Psoas muscle (tissue), 8 donors: Measurements from ENCODE around the gene KIF1A. TPM values are rescaled to one million over a fixed set of nuclear protein-coding genes. Genes with fewer than 3 reads are reported as not detected.
A peak's percentile ranks its signal among the peaks of the same experiment; 100 is the strongest.

Source experiments
- ATAC-seq, 4 donors: fragments of 200-7000 bp; cut with Tn5 transposase; one replicate each; pipeline ENCODE4 v1.9.1; 2020; ENCODE audit warnings: moderate library complexity in 3 of 4, mild to moderate bottlenecking in 2 of 4
- DNase-seq, 2 donors: peaks; one replicate each; pipeline ENCODE4 v3.0.0-alpha.2; 2020
- H3K27ac ChIP-seq: fragments of 200-600 bp; one replicate; pipeline ENCODE4 v1.8.0; 2022
- H3K27me3 ChIP-seq, 3 donors: fragments of 200-600 bp in 1 of 3; one replicate each; pipeline versions ENCODE4 v1.6.1 to v1.8.0; 2013 to 2022; ENCODE audit warnings: low read length in 2 of 3, mild to moderate bottlenecking in 2 of 3, moderate library complexity in 1 of 3; ENCODE audit not compliant: insufficient read depth in 3 of 3
- H3K36me3 ChIP-seq, 2 donors: fragments of 200-600 bp in 1 of 2; one replicate each; pipeline versions ENCODE4 v1.6.1 to v1.8.0; 2013 to 2022; ENCODE audit warnings: low read depth in 1 of 2, mild to moderate bottlenecking in 1 of 2, moderate library complexity in 1 of 2; ENCODE audit not compliant: insufficient read depth in 1 of 2
- H3K4me1 ChIP-seq: fragments of 200-600 bp; one replicate; pipeline ENCODE4 v1.8.0; 2022
- H3K4me3 ChIP-seq: fragments of 200-600 bp; one replicate; pipeline ENCODE4 v1.8.0; 2022; ENCODE audit warnings: mild to moderate bottlenecking
- H3K9me3 ChIP-seq: fragments of 200-600 bp; one replicate; pipeline ENCODE4 v1.8.0; 2022
- WGBS, 3 donors: extraction: QIAGEN DNeasy Blood & Tissue Kit; methylation state at CpG; one replicate each; pipeline versions ENCODE4 v1.1.6 to v1.1.7; 2013; 5-methylcytosine and 5-hydroxymethylcytosine counted together
- intact Hi-C, 2 donors: fragments of 100-400 bp; cut with DNase I; formaldehyde crosslinking; loops; one replicate each; pipeline versions ENCODE4 v1.11.0 to v1.14.2; 2022
- polyA plus RNA-seq, 3 donors: library from polyadenylated mRNA; stranded (reverse); fragments of 200-250 nt; gene quantifications; one replicate each; pipeline ENCODE4 v1.2.3, GENCODE V29; 2013
- total RNA-seq, 4 donors: library from RNA; stranded (reverse); fragmentation: NEBNext Ultra II Directional in 2 of 4; extraction: Animal tissue kit (Norgen Biotek cat#: 25700) in 2 of 4; gene quantifications; one replicate each; pipeline versions ENCODE4 v1.2.1 to v1.2.4, GENCODE V29; 2021 to 2023
- TF ChIP-seq, protein P1 (sequence below): fragments of 200-600 bp; IDR thresholded peaks from one replicate; pipeline ENCODE4 v1.8.0; 2022; ENCODE audit warnings: antibody characterized with exemption
- donor health status: healthy with polysubstance abuse.
- donor health status: DM: no; HTN: no; CAD: no; lungs with moderate emphysema.
- donor health status: Bipolar disorder and iron deficiency.
- donor health status: healthy.
- donor health status: DM: yes; HTN: yes; CAD: no.
- donor health status: DM: no; HTN: no; CAD: no.
- donor health status: DM: no; HTN: no; CAD: no.
- donor health status: DM: yes; HTN: yes; CAD: no.

The KIF1A gene
- total and polyA plus RNA-seq, 7 donors: 0.01 to 1.2 (median 0.12) TPM; not detected in 2

DNA sequence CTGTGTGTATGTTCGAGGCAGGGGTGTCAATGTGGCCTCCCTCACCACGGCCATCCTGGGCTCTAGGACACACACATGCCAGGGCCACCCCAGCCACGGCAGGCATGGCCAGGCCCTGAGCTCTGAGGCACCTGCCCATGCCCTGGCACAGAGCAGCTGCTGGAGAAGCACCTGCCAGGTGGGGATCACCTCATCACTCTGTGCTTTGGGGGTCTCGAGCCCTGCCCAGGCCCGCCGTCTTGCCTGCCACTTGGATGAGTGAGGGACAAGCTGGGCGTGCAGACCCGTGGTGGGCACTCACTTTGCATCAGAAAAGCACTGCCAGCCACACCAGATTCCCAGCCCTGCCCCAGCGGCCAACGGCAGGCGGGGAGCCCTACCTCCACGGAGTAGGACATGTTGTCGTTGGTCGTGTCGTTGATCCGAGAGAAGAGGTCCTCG, 33.1 kb downstream of the KIF1A start:
- peaks cover 0 to 39% (median 2%) of the 10 kb centered on the region in 3 donors for H3K27me3 ChIP-seq
- 80 to 84% (median 80%) methylated on average over 13 to 17 of the region's 17 CpGs for WGBS, 3 donors
- no peak overlapping the region for H3K4me3 ChIP-seq
- DNase-seq: peak; percentile 4 to 35
- no peaks in the 10 kb centered on the region for H3K9me3 ChIP-seq
- no peaks in the 10 kb centered on the region for H3K36me3 ChIP-seq
- TF ChIP-seq, protein P1, sequence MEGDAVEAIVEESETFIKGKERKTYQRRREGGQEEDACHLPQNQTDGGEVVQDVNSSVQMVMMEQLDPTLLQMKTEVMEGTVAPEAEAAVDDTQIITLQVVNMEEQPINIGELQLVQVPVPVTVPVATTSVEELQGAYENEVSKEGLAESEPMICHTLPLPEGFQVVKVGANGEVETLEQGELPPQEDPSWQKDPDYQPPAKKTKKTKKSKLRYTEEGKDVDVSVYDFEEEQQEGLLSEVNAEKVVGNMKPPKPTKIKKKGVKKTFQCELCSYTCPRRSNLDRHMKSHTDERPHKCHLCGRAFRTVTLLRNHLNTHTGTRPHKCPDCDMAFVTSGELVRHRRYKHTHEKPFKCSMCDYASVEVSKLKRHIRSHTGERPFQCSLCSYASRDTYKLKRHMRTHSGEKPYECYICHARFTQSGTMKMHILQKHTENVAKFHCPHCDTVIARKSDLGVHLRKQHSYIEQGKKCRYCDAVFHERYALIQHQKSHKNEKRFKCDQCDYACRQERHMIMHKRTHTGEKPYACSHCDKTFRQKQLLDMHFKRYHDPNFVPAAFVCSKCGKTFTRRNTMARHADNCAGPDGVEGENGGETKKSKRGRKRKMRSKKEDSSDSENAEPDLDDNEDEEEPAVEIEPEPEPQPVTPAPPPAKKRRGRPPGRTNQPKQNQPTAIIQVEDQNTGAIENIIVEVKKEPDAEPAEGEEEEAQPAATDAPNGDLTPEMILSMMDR: no peak
- H3K4me1 ChIP-seq: no peaks in the 10 kb centered on the region
- intact Hi-C loops: no loop called here
- no peak overlapping the region for H3K27ac ChIP-seq
- ATAC-seq: no peak

GRCh38 chr2:240786355-240786841, 33.6 kb downstream of the KIF1A start:
- no peaks in the 10 kb centered on the region for H3K4me1 ChIP-seq
- 71 to 85% (median 80%) methylated on average over 8 of the region's 8 CpGs for WGBS, 3 donors
- peak in 1 of 4 donors; percentile 37 for ATAC-seq
- H3K27me3 ChIP-seq: peaks cover 0 to 39% (median 2%) of the 10 kb centered on the region in 3 donors
- no peaks in the 10 kb centered on the region for H3K36me3 ChIP-seq
- peak; percentile 5 to 33 for DNase-seq
- H3K4me3 ChIP-seq: no peak overlapping the region
- intact Hi-C loops: no loop called here
- H3K27ac ChIP-seq: no peak overlapping the region
- TF ChIP-seq, protein P1: no peak
- no peaks in the 10 kb centered on the region for H3K9me3 ChIP-seq

DNA sequence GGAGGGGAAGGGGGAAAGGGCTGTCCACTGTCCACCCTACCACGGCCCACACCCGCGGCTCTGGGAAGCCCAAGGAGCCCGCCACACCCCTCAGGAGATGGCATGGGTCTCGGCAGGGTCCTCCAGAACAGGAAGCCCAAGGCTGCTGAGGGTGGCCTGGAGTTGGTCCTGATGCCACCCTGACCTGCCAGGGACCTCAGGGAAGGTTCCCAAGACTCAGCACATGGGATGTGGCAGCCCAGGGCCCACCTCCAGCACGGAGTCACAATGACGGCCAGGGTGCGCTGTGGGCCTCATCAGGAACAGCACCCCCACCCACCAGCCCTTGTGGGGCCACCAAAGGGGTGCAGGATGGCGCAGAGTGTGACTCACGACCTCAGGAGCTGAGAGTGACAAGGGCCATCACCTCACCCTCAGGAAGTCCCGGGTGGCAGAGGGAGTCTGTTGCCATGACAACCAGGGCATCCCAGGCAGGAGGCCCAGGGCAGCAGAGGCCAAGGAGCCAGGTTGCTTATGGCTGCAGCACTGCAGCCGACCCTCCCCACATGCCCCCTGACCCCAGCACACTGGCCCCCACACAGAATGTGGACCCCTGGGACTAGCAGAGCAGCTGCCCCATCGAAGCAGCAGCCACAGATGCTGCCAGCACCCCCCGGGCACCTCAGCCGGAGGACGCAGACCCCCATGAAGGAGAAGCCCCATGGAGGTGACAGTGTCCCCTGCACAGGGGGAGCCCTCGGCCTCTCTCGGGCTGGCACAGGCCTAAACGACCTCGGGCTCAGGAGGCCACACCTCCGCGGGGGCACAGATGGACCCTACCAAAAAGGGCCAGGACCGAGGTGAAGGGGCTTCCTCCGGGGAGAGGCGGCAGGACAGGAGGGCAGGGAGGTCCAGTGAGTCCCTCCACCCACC, 34.3 kb downstream of the KIF1A start:
- DNase-seq: peak; percentile 9 to 35
- peaks cover 0 to 39% (median 2%) of the 10 kb centered on the region in 3 donors for H3K27me3 ChIP-seq
- no peaks in the 10 kb centered on the region for H3K36me3 ChIP-seq
- intact Hi-C loops: no loop called here
- H3K4me3 ChIP-seq: no peak overlapping the region
- ATAC-seq: no peak
- TF ChIP-seq, protein P1: no peak
- no peak overlapping the region for H3K27ac ChIP-seq
- no peaks in the 10 kb centered on the region for H3K9me3 ChIP-seq
- 71 to 78% (median 72%) methylated on average over 24 to 25 of the region's 25 CpGs for WGBS, 3 donors
- no peaks in the 10 kb centered on the region for H3K4me1 ChIP-seq

DNA sequence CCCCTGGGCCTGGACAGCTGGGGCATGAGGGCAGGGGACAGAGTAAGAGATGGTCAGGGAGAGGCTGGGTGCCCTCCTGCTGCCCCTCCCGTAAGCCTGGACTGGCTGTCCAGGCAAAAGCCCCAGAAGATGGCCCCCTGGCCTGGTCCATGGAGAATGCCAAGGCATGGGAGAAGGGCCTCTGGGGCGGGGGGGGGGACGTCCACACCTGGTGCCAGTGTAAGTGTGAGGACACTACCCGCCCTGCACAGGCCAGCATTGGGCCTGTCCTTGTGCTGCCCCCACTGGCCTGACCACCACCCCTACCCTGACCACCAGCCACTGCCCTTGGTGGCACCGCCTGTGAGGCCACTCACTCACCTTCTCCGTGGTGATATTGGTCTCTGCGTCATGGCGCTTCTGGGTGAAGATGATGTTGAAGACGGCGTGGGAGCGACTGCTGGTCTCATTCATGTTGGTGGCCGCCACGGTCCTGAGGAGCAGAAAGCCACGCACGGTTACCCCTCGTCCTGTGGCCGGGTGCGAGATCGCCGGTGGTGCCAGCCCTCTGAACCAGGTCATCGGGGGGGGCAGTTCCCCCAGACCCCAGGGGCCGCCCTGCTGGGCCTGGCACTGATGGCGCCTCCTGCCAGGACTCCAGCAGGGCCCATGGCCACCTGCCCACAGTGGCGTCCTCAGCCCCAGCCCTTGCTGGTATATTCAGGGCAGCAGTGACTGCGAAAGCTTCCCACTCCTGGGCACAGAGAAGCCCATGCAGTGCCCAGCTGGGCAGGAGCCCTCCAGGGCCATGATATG, 35.2 kb downstream of the KIF1A start:
- ATAC-seq: no peak
- H3K4me1 ChIP-seq: no peaks in the 10 kb centered on the region
- H3K36me3 ChIP-seq: no peaks in the 10 kb centered on the region
- peaks cover 0 to 46% (median 9%) of the 10 kb centered on the region in 3 donors for H3K27me3 ChIP-seq
- peak; percentile 8 to 43 for DNase-seq
- H3K27ac ChIP-seq: no peak overlapping the region
- H3K4me3 ChIP-seq: no peak overlapping the region
- 84 to 90% (median 88%) methylated on average over 22 to 25 of the region's 25 CpGs for WGBS, 3 donors
- no peaks in the 10 kb centered on the region for H3K9me3 ChIP-seq
- TF ChIP-seq, protein P1: no peak
- intact Hi-C loops: no loop called here
